Measurements from ENCODE around the gene TFRC.
"Not testable (repeated sequence)": the region's sequence is repeated elsewhere in the genome, so short reads cannot be mapped to it uniquely, and the experiment has no call there.

The TFRC gene

DNA sequence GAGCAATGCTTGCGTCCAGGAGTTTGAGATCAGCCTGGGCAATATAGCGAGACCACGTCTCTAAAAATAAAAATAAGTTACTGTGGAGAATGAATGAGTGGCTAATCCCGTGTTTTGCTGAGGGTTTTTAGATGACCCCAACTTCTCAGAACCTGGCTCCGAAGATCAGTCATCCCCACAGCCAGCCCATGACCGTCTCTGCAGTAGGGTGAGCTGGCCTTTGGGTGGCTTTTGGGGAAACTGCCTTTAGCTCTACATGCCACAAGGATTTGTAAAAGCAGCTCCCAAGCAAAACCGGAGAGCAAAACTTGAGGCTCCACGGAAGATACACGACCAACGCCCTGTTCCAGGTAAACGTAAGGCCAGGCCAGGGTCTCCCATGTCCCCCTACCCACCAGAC, 39.2 kb upstream of the TFRC start:
- TF ChIP-seq, protein P1, sequence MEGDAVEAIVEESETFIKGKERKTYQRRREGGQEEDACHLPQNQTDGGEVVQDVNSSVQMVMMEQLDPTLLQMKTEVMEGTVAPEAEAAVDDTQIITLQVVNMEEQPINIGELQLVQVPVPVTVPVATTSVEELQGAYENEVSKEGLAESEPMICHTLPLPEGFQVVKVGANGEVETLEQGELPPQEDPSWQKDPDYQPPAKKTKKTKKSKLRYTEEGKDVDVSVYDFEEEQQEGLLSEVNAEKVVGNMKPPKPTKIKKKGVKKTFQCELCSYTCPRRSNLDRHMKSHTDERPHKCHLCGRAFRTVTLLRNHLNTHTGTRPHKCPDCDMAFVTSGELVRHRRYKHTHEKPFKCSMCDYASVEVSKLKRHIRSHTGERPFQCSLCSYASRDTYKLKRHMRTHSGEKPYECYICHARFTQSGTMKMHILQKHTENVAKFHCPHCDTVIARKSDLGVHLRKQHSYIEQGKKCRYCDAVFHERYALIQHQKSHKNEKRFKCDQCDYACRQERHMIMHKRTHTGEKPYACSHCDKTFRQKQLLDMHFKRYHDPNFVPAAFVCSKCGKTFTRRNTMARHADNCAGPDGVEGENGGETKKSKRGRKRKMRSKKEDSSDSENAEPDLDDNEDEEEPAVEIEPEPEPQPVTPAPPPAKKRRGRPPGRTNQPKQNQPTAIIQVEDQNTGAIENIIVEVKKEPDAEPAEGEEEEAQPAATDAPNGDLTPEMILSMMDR (conservative IDR thresholded peaks at IDR 0.05; ENCODE audit: low read length): no peak
- DNase-seq (ENCODE audit: low read depth): no peak
- no peak overlapping the region for H3K4me3 ChIP-seq (ENCODE audit: low read length)

DNA sequence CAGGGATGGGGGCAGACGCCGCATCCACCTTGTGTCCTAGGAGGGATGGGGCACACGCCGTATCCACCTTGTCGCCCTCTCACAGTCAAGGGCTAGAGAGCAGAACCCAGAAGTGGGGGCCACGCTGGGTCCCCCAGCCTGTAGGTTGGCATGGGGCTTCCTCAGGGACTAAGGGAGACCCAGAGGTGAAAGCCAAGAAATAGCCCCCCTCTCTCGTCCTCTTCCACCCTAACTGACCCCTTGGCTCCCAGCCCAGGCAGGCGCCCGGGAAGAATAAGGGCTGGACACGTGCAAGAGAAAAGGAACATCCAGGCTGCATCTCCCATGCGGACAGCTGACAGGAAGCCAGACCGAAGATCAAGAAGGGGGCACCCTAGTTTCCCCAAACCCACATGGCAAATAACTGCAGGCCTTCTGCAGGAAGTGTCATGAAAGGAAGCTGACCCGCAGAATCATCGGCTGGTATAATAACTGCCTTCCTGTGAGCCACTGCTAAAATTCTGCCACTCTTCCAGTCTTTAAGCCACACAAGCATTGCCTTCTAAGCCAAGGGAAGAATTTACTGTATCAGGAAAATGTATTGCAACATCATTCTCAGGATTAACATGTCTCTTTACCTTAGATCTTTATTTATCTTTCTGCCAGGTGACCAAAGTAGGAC, 38.5 kb upstream of the TFRC start:
- no peak for DNase-seq (ENCODE audit: low read depth)
- TF ChIP-seq, protein P1 (conservative IDR thresholded peaks at IDR 0.05; ENCODE audit: low read length): no peak
- no peak overlapping the region for H3K4me3 ChIP-seq (ENCODE audit: low read length)

DNA sequence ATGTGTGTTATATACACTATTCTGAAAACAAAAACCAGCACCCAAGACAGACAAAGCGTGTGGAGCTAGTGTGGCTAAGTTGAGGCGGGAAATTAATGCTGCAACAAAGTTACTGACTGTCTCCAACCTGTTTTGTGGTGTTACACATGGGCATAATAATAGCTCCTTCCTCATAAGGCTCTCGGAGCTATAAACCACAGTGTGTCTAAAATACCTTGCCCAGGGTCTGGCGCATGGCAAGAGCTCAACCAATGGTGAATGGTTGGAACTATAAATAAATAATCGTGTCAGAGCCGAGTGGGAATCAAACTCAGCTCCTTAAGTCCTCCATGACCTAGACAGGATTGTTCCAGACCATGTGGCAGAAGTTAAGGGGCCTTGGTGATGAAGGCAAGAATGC, 35.9 kb upstream of the TFRC start:
- no peak for DNase-seq (ENCODE audit: low read depth)
- TF ChIP-seq, protein P1 (conservative IDR thresholded peaks at IDR 0.05; ENCODE audit: low read length): no peak
- no peak overlapping the region for H3K4me3 ChIP-seq (ENCODE audit: low read length)

DNA sequence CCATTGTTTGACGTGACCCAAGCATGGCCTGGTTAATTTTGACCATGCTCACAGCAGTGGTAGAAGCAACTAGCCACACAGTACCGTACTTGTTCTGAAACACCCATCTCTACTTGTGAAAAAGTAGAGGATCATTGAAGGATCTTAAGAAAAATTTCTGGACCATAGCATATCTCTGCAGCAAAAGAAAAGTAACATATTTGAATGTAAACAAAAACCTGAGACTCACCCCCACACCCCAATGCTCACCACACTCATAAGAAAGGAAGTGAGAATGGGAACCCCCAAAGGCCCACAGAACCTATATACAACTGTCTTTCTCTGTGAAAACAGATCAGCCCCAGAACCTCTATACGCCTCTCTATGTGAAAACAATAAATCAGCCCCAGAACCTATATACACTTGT, 33.8 kb upstream of the TFRC start:
- TF ChIP-seq, protein P1 (conservative IDR thresholded peaks at IDR 0.05; ENCODE audit: low read length): no peak
- H3K4me3 ChIP-seq (ENCODE audit: low read length): no peak overlapping the region
- no peak for DNase-seq (ENCODE audit: low read depth)

DNA sequence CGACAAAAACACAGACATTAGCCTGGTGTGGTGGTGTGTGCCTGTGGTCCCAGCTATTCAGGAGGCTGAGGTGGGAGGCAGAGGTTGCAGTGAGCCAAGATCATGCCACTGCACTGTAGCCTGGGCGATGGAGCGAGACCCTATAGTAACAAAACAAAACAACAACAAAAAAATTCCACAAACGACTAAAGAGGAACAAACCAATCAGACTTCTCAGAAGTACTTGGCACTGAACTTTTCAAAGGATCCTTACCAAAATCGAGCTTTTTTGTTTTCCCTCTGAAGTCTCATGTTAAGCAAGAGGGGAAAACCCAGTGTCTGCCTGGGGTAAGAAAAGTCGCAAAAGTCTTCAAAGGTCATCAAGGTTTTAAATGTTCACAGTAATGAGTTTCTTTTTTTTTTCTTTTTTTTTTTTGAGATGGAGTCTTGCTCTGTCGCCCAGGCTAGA, 30.1 kb upstream of the TFRC start:
- no peak overlapping the region for H3K4me3 ChIP-seq (ENCODE audit: low read length)
- TF ChIP-seq, protein P1 (conservative IDR thresholded peaks at IDR 0.05; ENCODE audit: low read length): no peak
- DNase-seq (ENCODE audit: low read depth): no peak

DNA sequence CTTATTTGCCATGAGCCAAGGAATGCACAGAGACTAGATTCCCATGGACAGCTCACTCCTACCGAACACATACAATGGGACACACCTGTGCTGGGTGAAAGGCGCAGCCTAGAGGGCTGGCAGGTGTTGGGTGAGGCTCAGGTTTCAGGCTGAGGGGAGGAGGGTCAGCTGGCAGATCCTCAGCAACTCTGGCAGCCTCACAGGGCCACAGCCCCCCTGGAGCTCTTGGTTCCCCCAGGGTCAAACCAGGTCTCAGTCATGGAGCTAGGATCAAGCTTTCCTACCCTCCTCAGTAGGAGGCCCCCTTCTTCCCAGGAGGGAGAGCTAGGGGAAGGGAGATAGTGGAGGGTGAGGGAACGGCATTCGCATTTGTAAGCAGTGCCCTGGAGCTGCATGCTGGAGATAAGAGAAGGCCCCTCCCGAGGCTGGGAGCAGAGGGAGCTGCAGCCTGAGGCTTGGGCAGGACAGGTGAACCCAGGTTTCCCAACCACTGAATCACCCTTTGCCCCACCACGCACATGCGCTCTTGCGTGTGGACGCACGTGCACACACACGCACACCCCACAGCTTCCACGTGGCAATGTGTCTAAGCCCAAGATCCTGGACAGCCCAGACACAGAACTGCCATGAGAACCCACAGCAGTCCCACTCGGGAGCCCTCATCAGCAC, 26.3 kb upstream of the TFRC start:
- DNase-seq (ENCODE audit: low read depth): no peak
- TF ChIP-seq, protein P1 (conservative IDR thresholded peaks at IDR 0.05; ENCODE audit: low read length): no peak
- no peak overlapping the region for H3K4me3 ChIP-seq (ENCODE audit: low read length)

DNA sequence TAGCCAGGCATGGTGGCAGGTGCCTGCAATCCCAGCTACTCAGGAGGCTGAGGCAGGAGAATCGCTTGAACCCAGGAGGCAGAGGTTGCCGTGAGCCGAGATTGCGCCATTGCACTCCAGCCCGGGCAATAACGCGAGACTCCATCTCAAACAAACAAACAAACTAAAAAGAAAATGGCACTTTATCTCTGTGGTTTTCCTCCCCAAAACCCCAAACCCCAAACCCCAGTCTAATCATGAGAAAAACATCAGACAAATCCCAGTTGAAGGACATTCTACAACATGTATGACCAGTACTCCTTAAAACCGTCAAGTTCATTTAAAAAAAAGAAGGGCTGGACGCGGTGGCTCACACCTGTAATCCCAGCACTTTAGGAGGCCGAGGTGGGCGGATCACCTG, 22.8 kb upstream of the TFRC start:
- not testable (repeated sequence) for H3K4me3 ChIP-seq (ENCODE audit: low read length); DNase-seq (ENCODE audit: low read depth)

DNA sequence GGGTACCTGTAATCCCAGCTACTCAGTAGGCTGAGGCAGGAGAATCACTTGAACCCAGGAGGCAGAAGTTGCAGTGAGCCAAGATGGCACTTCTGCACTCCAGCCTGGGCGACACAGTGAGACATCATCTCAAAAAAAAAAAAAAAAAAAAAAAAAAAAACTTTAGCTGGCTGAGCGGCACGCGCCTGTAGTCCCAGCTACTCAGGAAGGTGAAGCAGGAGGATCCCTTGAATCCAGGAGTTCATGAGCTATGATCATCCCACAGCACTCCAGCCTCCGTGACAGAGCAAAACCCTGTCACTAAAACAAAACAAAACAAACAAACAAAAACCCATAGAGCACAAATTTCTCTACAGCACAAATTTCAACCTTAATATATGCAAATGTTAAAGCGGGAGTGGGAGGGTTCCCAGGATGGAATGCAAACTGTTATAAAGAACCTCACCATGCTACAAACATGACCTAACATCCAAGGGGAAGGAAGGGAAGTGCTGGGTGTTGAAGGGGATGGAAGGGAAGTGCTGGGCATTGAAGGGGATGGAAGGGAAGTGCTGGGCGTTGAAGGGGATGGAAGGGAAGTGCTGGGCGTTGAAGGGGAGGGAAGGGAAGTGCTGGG, 16.6 kb upstream of the TFRC start:
- H3K4me3 ChIP-seq (ENCODE audit: low read length); DNase-seq (ENCODE audit: low read depth): not testable (repeated sequence)

Data from AG10803 (cell line).